OCI-LY7 (cell line): ENCODE data around the gene YARS1. TPM values are rescaled to one million over a fixed set of nuclear protein-coding genes. Genes with fewer than 3 reads are reported as not detected.

Experiments
- BruUV-seq: library from RNA; stranded (reverse); fragments of 400-500 nt; replicated peaks from 2 replicates; lab custom pipeline; 2021; lab: Mats Ljungman, UMichigan
- CTCF ChIA-PET: fragments of 300-600 bp; sonication (Branson Sonifier 250); formaldehyde crosslinking; loops from one replicate; lab custom pipeline; 2022; ENCODE audit warnings: antibody characterized with exemption; ENCODE audit not compliant: unreplicated experiment; lab: Charles Lee
- POLR2A ChIA-PET: fragments of 300-600 bp; sonication (Branson Sonifier 250); formaldehyde crosslinking; loops from one replicate; lab custom pipeline; 2022; ENCODE audit warnings: antibody characterized with exemption; lab: Charles Lee
- DNase-seq: peaks from one replicate; pipeline ENCODE4 v3.0.0-alpha.2; 2015; ENCODE audit warnings: low spot score
- H2AFZ ChIP-seq: fragments of 200-600 bp; sonication (generic), shearing (Covaris generic); 2 replicates; pipeline ENCODE4 v1.6.1; 2014; ENCODE audit warnings: mild to moderate bottlenecking, antibody characterized with exemption, low read length, moderate library complexity
- H3K27ac ChIP-seq: fragments of 200-600 bp; sonication (generic); 2 replicates; pipeline ENCODE4 v1.5.1; 2014; ENCODE audit warnings: mixed run types, low read depth, mild to moderate bottlenecking, moderate library complexity, low read length, inconsistent platforms; ENCODE audit not compliant: poor library complexity, severe bottlenecking
- H3K36me3 ChIP-seq: fragments of 200-600 bp; sonication (generic); 2 replicates; pipeline ENCODE4 v1.6.1; 2014; ENCODE audit warnings: mild to moderate bottlenecking, antibody characterized with exemption, low read length, moderate library complexity, mixed read lengths; ENCODE audit not compliant: insufficient read depth
- H3K4me1 ChIP-seq: fragments of 200-600 bp; sonication (generic); 2 replicates; pipeline ENCODE4 v1.5.1; 2014; ENCODE audit warnings: mild to moderate bottlenecking, low read length; ENCODE audit not compliant: insufficient read depth, poor library complexity, severe bottlenecking
- H3K4me2 ChIP-seq: fragments of 200-600 bp; sonication (generic); 2 replicates; pipeline ENCODE4 v1.6.1; 2014; ENCODE audit warnings: mild to moderate bottlenecking, low read length
- H3K4me3 ChIP-seq: fragments of 200-600 bp; sonication (generic); 2 replicates; pipeline ENCODE4 v1.5.1; 2014; ENCODE audit warnings: mild to moderate bottlenecking, low read depth, low read length; ENCODE audit not compliant: poor library complexity, severe bottlenecking
- H3K79me2 ChIP-seq: fragments of 200-600 bp; sonication (generic); 2 replicates; pipeline ENCODE4 v1.6.1; 2016; ENCODE audit warnings: low read depth, mild to moderate bottlenecking, low read length, moderate library complexity, mixed read lengths; ENCODE audit not compliant: insufficient read depth
- H3K9me2 ChIP-seq: fragments of 200-600 bp; sonication (generic); 2 replicates; pipeline ENCODE4 v1.6.1; 2016; ENCODE audit warnings: mild to moderate bottlenecking, low read length, mixed read lengths; ENCODE audit not compliant: insufficient read depth
- H3K9me3 ChIP-seq: fragments of 200-600 bp; sonication (generic); 2 replicates; pipeline ENCODE4 v1.6.1; 2014; ENCODE audit warnings: mild to moderate bottlenecking, mixed run types, low read length, mixed read lengths
- H4K20me1 ChIP-seq: fragments of 200-600 bp; sonication (generic); 2 replicates; pipeline ENCODE4 v1.6.1; 2014; ENCODE audit warnings: mild to moderate bottlenecking, antibody characterized with exemption, low read length, moderate library complexity, mixed read lengths; ENCODE audit not compliant: insufficient read depth
- EZH2phosphoT487 ChIP-seq: fragments of 200-600 bp; sonication (generic); IDR thresholded peaks from 2 replicates; pipeline ENCODE4 v1.6.1; 2018; ENCODE audit warnings: low read depth, borderline replicate concordance, mild to moderate bottlenecking, mixed run types, antibody characterized with exemption, low read length, moderate library complexity, mixed read lengths
- intact Hi-C: fragments of 100-400 bp; cut with micrococcal nuclease; formaldehyde crosslinking; loops from one replicate; pipeline ENCODE4 v1.10.0; 2022; ENCODE audit not compliant: unreplicated experiment
- total RNA-seq, 2 experiments: library from RNA; depleted of rRNA in 1 of 2; stranded (reverse); fragments of >200 nt in 1 of 2; shearing (Covaris generic) in 1 of 2; gene quantifications; 2 replicates each; pipeline ENCODE4 v1.2.3, GENCODE V29; 2014 to 2022
- TF ChIP-seq, protein P1 (sequence below): fragments of 200-600 bp; sonication (generic); conservative IDR thresholded peaks from 2 replicates; pipeline ENCODE4 v1.5.1; 2014; ENCODE audit warnings: mild to moderate bottlenecking, antibody characterized with exemption, low read length, moderate library complexity, mixed read lengths

Gene YARS1
- total RNA-seq, 2 experiments from 2014 or later = 276 to 321 TPM

DNA sequence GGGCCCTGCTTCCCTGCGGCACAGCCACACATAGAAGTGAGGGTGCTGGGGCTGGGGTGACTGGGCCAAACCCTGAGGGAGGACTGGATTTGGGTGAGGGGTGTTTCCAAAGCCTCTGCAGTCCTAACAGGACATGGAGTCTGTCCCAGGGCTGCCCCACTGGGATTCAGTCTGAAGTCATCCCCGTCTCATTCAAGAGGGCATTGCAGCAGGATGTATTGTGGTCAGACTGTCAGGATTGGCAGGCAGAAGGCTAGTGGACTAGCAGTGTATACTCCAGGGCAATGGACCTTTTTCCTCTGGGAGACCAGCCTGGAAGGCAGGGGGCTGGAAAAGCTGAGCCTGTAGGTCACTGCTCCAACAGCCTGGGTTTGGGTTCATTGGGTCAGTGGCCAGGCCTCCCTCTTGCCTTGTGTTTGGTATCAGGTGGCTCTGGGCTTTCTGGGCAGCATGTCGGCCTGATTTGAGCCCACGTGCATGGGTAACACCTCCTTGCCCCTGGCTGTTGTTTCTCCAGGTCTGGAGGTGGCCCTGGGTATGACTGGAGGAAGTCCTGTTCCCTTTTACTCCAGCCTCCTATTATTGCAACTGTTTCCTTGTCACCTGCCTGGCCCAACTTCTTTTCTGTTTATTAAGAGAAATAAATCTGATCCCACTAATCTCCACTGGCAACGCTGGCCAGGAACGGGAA lies 73.6 kb downstream of the YARS1 start:
- Histone ChIP-seq H3K4me3 (no peak overlapping the region), H3K9me2 (no peaks in the 10 kb centered on the region), H3K79me2 (no peaks in the 10 kb centered on the region), H3K27ac (no peak overlapping the region), H3K9me3 (no peaks in the 10 kb centered on the region), H4K20me1 (no peaks in the 10 kb centered on the region), H2AFZ (no peak overlapping the region), H3K4me2 (no peak overlapping the region), H3K36me3 (no peaks in the 10 kb centered on the region), H3K4me1 (no peaks in the 10 kb centered on the region)
- no TSS peak for BruUV-seq
- intact Hi-C loops = no loop called here
- ChIA-PET POLR2A (no interaction called here), CTCF (no interaction called here)
- no peak for TF ChIP-seq EZH2phosphoT487
- TF ChIP-seq, protein P1, sequence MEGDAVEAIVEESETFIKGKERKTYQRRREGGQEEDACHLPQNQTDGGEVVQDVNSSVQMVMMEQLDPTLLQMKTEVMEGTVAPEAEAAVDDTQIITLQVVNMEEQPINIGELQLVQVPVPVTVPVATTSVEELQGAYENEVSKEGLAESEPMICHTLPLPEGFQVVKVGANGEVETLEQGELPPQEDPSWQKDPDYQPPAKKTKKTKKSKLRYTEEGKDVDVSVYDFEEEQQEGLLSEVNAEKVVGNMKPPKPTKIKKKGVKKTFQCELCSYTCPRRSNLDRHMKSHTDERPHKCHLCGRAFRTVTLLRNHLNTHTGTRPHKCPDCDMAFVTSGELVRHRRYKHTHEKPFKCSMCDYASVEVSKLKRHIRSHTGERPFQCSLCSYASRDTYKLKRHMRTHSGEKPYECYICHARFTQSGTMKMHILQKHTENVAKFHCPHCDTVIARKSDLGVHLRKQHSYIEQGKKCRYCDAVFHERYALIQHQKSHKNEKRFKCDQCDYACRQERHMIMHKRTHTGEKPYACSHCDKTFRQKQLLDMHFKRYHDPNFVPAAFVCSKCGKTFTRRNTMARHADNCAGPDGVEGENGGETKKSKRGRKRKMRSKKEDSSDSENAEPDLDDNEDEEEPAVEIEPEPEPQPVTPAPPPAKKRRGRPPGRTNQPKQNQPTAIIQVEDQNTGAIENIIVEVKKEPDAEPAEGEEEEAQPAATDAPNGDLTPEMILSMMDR = no peak
- no peak for DNase-seq

DNA sequence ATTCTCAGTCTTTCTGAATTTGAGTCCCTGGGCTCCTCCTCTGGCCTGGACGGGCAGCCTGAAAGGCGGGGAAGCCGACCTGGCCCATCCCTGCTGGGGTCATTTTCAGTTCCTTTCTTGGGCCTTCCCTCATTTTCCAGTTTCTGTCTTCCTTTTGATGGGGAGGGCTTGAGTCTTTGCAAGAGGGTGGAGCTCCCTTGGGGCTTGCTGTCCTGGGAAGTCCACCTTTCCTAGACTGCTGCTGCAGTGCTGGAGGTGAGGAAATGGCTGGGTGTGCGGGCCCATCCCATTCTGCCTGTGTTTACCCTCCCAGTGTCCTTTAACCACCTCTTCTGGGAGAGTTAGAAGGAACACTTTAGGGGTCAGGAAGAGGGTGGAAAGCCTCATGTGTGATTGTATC lies 74.2 kb downstream of the YARS1 start:
- BruUV-seq = no TSS peak
- no peaks in the 10 kb centered on the region for H3K9me2 ChIP-seq
- no peaks in the 10 kb centered on the region for H3K36me3 ChIP-seq
- no peak overlapping the region for H3K27ac ChIP-seq
- H3K4me1 ChIP-seq = no peaks in the 10 kb centered on the region
- no peaks in the 10 kb centered on the region for H3K9me3 ChIP-seq
- TF ChIP-seq, protein P1 = no peak
- no peak for TF ChIP-seq EZH2phosphoT487
- intact Hi-C loops = no loop called here
- ChIA-PET CTCF (no interaction called here), POLR2A (interaction anchor here (0.5 kb wide), 1 partner anchor 298 kb away, joined by 3 read pairs; no protein-coding TSS in a partner anchor)
- no peak overlapping the region for H3K4me2 ChIP-seq
- H2AFZ ChIP-seq = no peak overlapping the region
- H3K79me2 ChIP-seq = no peaks in the 10 kb centered on the region
- H3K4me3 ChIP-seq = no peak overlapping the region
- no peak for DNase-seq
- H4K20me1 ChIP-seq = no peaks in the 10 kb centered on the region

DNA sequence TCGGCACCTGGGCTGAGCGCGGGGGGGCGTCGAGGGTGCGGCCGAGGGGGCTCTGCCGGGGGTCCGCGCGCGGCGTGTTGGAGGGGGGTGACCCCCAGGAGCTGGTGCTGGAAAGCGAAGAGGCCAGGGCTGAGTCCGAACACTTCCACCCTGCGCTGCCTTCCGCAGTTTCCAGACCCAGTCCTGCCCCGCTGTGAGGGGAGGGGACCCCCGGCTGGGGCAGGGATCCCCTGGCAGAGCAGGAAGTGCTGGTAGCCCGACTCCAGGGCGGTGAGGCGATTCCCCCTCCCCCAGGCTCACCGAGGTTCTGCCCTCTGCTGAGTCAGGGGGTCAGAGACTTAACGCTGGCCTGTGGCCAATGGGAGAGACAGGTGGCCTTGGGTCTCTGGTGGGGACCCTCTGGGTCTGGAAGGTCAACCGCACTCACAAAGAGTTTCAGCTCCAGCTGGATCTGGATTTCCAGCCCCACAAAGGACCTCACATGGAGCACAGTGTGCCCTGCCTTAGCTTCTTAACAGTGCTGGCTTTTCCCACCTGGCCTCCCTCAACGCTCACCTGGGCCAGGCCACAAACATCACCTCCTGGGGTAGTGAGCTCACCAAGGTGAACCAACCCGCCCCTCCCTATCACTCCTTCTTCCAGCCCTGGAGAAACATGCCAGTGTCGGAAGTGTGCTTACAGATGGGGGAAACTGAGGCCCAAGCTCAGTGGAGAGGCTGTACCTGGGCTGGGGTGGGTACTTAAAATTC lies 74.8 kb downstream of the YARS1 start:
- ChIA-PET POLR2A (interaction anchor here (0.5 kb wide), 1 partner anchor 297 kb away, joined by 3 read pairs; no protein-coding TSS in a partner anchor), CTCF (no interaction called here)
- no peaks in the 10 kb centered on the region for H3K36me3 ChIP-seq
- H3K4me2 ChIP-seq = no peak overlapping the region
- no TSS peak for BruUV-seq
- no peaks in the 10 kb centered on the region for H3K79me2 ChIP-seq
- intact Hi-C loops = no loop called here
- H4K20me1 ChIP-seq = no peaks in the 10 kb centered on the region
- DNase-seq = no peak
- H3K9me3 ChIP-seq = no peaks in the 10 kb centered on the region
- H3K4me1 ChIP-seq = no peaks in the 10 kb centered on the region
- TF ChIP-seq EZH2phosphoT487 = no peak
- TF ChIP-seq, protein P1 = no peak
- H3K4me3 ChIP-seq = no peak overlapping the region
- H2AFZ ChIP-seq = no peak overlapping the region
- H3K9me2 ChIP-seq = no peaks in the 10 kb centered on the region
- no peak overlapping the region for H3K27ac ChIP-seq
